Measurements from ENCODE around the gene VPS50.

The VPS50 gene

GRCh38 chr7:93279541-93279940 is 47.4 kb downstream of the VPS50 start:
- Mint-ChIP-seq H3K9me3 (no peaks in the 10 kb centered on the region), H3K4me3 (no peak overlapping the region), H3K4me1 (no peaks in the 10 kb centered on the region), H3K27ac (no peak overlapping the region), H3K36me3 (ENCODE audit: low read depth) (peaks cover 21% of the 10 kb centered on the region), H3K27me3 (ENCODE audit: low read depth) (no peaks in the 10 kb centered on the region)
- TF ChIP-seq, protein P1, sequence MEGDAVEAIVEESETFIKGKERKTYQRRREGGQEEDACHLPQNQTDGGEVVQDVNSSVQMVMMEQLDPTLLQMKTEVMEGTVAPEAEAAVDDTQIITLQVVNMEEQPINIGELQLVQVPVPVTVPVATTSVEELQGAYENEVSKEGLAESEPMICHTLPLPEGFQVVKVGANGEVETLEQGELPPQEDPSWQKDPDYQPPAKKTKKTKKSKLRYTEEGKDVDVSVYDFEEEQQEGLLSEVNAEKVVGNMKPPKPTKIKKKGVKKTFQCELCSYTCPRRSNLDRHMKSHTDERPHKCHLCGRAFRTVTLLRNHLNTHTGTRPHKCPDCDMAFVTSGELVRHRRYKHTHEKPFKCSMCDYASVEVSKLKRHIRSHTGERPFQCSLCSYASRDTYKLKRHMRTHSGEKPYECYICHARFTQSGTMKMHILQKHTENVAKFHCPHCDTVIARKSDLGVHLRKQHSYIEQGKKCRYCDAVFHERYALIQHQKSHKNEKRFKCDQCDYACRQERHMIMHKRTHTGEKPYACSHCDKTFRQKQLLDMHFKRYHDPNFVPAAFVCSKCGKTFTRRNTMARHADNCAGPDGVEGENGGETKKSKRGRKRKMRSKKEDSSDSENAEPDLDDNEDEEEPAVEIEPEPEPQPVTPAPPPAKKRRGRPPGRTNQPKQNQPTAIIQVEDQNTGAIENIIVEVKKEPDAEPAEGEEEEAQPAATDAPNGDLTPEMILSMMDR (IDR thresholded peaks at IDR 0.05; ENCODE audit: unreplicated experiment in 3 of 3): no peak

DNA sequence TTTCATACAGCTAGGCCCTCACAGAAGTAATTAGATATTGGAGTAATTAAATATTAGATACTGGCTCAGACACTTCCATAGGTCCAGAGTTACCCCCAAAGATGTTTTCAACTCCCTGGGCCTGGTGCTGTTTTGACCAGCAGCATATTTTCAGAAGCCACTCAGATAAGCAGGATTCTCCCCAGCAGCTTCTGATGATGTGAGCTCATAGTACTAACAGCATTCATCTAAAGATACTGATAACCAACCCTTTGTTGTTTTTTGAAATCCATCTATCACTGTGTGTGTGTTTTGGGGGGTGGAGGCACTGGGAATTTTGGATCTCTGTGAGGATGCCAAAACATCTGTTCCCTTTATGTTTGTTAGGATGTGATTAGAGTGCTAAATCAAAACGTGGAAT is 52.7 kb downstream of the VPS50 start:
- peaks cover 4% of the 10 kb centered on the region for H3K36me3 Mint-ChIP-seq (ENCODE audit: low read depth)
- H3K27ac Mint-ChIP-seq: no peak overlapping the region
- no peaks in the 10 kb centered on the region for H3K27me3 Mint-ChIP-seq (ENCODE audit: low read depth)
- TF ChIP-seq, protein P1 (IDR thresholded peaks at IDR 0.05; ENCODE audit: unreplicated experiment in 3 of 3): no peak
- H3K4me3 Mint-ChIP-seq: no peak overlapping the region
- H3K9me3 Mint-ChIP-seq: no peaks in the 10 kb centered on the region
- H3K4me1 Mint-ChIP-seq: no peaks in the 10 kb centered on the region

GRCh38 chr7:93293229-93293628 is 61.1 kb downstream of the VPS50 start:
- TF ChIP-seq, protein P1 (IDR thresholded peaks at IDR 0.05; ENCODE audit: unreplicated experiment in 3 of 3): no peak
- H3K27me3 Mint-ChIP-seq (ENCODE audit: low read depth): no peaks in the 10 kb centered on the region
- H3K36me3 Mint-ChIP-seq (ENCODE audit: low read depth): peaks cover 5% of the 10 kb centered on the region
- no peak overlapping the region for H3K4me3 Mint-ChIP-seq
- no peaks in the 10 kb centered on the region for H3K4me1 Mint-ChIP-seq
- H3K9me3 Mint-ChIP-seq: no peaks in the 10 kb centered on the region
- no peak overlapping the region for H3K27ac Mint-ChIP-seq

- Mint-ChIP-seq H3K9me3 (no peaks in the 10 kb centered on the region), H3K36me3 (ENCODE audit: low read depth) (peaks cover 9% of the 10 kb centered on the region), H3K4me1 (no peaks in the 10 kb centered on the region), H3K27me3 (ENCODE audit: low read depth) (no peaks in the 10 kb centered on the region), H3K4me3 (no peak overlapping the region), H3K27ac (no peak overlapping the region)
- TF ChIP-seq, protein P1 (IDR thresholded peaks at IDR 0.05; ENCODE audit: unreplicated experiment in 3 of 3): no peak
Observed at GRCh38 chr7:93298206-93298605, 66.0 kb downstream of the VPS50 start.

DNA sequence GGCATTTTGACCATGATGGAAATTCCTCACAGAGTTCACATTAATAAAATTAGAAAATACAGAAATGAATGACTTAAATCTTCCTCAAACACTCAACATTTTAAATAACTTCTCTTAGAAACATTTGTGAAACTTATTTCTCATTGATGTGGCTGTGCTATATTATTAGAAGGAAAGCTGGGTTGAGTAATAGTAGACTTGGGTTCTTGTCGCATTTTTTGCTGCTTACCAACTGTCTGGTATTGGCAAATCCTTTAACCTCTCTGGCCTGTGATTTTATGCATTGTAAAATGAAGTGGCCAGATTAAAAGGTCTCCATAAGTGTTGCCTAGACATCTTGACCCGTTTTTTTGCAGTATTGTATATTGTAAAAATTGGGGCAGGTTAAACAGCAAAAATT is 66.5 kb downstream of the VPS50 start:
- Mint-ChIP-seq H3K27me3 (ENCODE audit: low read depth) (no peaks in the 10 kb centered on the region), H3K27ac (no peak overlapping the region), H3K9me3 (no peaks in the 10 kb centered on the region), H3K4me3 (no peak overlapping the region), H3K4me1 (no peaks in the 10 kb centered on the region), H3K36me3 (ENCODE audit: low read depth) (peaks cover 9% of the 10 kb centered on the region)
- TF ChIP-seq, protein P1 (IDR thresholded peaks at IDR 0.05; ENCODE audit: unreplicated experiment in 3 of 3): no peak

DNA sequence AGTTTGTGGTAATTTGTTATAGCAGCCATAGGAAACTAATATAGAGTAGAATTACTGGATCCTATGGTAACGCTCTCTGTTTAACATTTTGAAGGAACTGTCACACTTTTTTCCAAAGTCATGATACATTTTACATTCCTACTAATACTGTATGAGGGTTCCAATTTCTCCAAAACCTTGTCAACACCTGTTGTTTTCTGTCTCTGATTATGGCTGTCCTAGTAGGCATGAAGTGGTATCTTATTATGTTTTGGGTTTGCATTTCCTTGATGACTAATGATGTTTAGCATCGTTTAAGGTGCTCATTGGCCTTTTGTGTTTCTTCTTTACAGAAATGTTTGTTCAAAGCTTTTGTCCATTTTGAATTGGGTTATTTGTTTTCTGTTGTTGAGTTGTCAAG is 69.6 kb downstream of the VPS50 start:
- Mint-ChIP-seq H3K36me3 (ENCODE audit: low read depth) (peaks cover 13% of the 10 kb centered on the region), H3K4me1 (no peaks in the 10 kb centered on the region), H3K27ac (no peak overlapping the region), H3K27me3 (ENCODE audit: low read depth) (no peaks in the 10 kb centered on the region), H3K9me3 (no peaks in the 10 kb centered on the region), H3K4me3 (no peak overlapping the region)
- TF ChIP-seq, protein P1 (IDR thresholded peaks at IDR 0.05; ENCODE audit: unreplicated experiment in 3 of 3): no peak

Data from nephron (organoid).